K562 (cell line): ENCODE measurements around the gene RNF145. TPM values are rescaled to one million over a fixed set of nuclear protein-coding genes. Genes with fewer than 3 reads are reported as not detected.

Experiments used
- DLX4 ChIP-seq: fragments of 250-450 bp; sonication (Bioruptor Pico); IDR thresholded peaks from 2 replicates; pipeline ENCODE4 v1.6.1; 2021; ENCODE audit warnings: mild to moderate bottlenecking
- GATAD2A ChIP-seq: fragments of 450-650 bp; IDR thresholded peaks from 2 replicates; pipeline ENCODE4 v1.6.1; 2017
- MLLT1 ChIP-seq, 2 experiments: fragments of 450-650 bp; IDR thresholded peaks; 2 replicates each; pipeline ENCODE4 v1.6.1; 2016
- MYC ChIP-seq, 2 experiments: fragments of 250-450 bp in 1 of 2; sonication (Bioruptor Pico) in 1 of 2; IDR thresholded peaks; 2 replicates each; pipeline versions ENCODE4 v1.5.1 to v1.6.1; 2012 to 2021; ENCODE audit warnings: low read depth in 2 of 2, borderline replicate concordance in 1 of 2, improper control_type of control experiment in 1 of 2, low read length in 1 of 2, mild to moderate bottlenecking in 1 of 2, moderate library complexity in 1 of 2
- SP1 ChIP-seq: sonication (generic); formaldehyde crosslinking; IDR thresholded peaks from 2 replicates; pipeline ENCODE4 v1.8.1; 2022; ENCODE audit warnings: mild to moderate bottlenecking, missing genetic modification reagents
- TAF7 ChIP-seq: fragments of 450-650 bp; IDR thresholded peaks from 2 replicates; pipeline ENCODE4 v1.6.1; 2016; ENCODE audit warnings: missing genetic modification characterization, missing compliant biosample characterization
- TEAD4 ChIP-seq, 2 experiments: sonication (generic) in 1 of 2; formaldehyde crosslinking in 1 of 2; IDR thresholded peaks; 2 replicates each; pipeline versions ENCODE4 v1.6.1 to v1.8.0; 2012 to 2022; ENCODE audit warnings: borderline replicate concordance in 1 of 2, inconsistent platforms in 1 of 2, low read length in 1 of 2, mild to moderate bottlenecking in 1 of 2, missing genetic modification reagents in 1 of 2
- ZNF232 ChIP-seq: sonication (generic); formaldehyde crosslinking; IDR thresholded peaks from 2 replicates; pipeline ENCODE4 v1.8.0; 2022; ENCODE audit warnings: mild to moderate bottlenecking, missing genetic modification reagents
- ZNF639 ChIP-seq, 2 experiments: fragments of 200-800 bp in 1 of 2; sonication (Bioruptor generic) in 1 of 2; sonication (generic) in 1 of 2; formaldehyde crosslinking in 1 of 2; IDR thresholded peaks in 1 of 2; conservative IDR thresholded peaks in 1 of 2; 2 replicates each; pipeline versions ENCODE4 v1.5.0 to v1.6.1; 2016 to 2020; ENCODE audit warnings: missing compliant biosample characterization in 1 of 2, missing genetic modification characterization in 1 of 2, missing genetic modification reagents in 1 of 2
- polyA plus RNA-seq, 8 experiments: library from polyadenylated mRNA; depleted of rRNA in 4 of 8; stranded (reverse) in 5 of 8; unstranded in 3 of 8; fragments of >200 nt; fragmentation: Nextera tagmentation in 2 of 8; fragmentation: Illumina TruSeq in 1 of 8; extraction: Ambion mirVana in 2 of 8; extraction: Trizol in 1 of 8; gene quantifications; 2 replicates each; pipeline versions ENCODE4 v1.2.1 to v1.2.3, GENCODE V29; 2011 to 2014; ENCODE audit warnings: inconsistent platforms in 1 of 8, missing spikeins in 1 of 8
- total RNA-seq, 7 experiments: library from RNA; depleted of rRNA in 6 of 7; stranded (reverse); fragments of >200 nt in 6 of 7; fragmentation: Illumina TruSeq in 2 of 7; extraction: Trizol in 2 of 7; gene quantifications; 2 replicates each; pipeline versions ENCODE4 v1.2.1 to v1.2.3, GENCODE V29; 2011 to 2021; ENCODE audit warnings: low replicate concordance in 1 of 7
- TF ChIP-seq, protein P1 (sequence below): fragments of 450-650 bp; IDR thresholded peaks from 2 replicates; pipeline ENCODE4 v1.6.1; 2016; ENCODE audit warnings: mild to moderate bottlenecking, moderate library complexity

RNF145 gene
- total and polyA plus RNA-seq, 9 of the 15 experiments (the other 6 are each of a cell fraction or from before 2014, with no cell fraction given): 13.6 to 40.7 (median 25.4) TPM

DNA sequence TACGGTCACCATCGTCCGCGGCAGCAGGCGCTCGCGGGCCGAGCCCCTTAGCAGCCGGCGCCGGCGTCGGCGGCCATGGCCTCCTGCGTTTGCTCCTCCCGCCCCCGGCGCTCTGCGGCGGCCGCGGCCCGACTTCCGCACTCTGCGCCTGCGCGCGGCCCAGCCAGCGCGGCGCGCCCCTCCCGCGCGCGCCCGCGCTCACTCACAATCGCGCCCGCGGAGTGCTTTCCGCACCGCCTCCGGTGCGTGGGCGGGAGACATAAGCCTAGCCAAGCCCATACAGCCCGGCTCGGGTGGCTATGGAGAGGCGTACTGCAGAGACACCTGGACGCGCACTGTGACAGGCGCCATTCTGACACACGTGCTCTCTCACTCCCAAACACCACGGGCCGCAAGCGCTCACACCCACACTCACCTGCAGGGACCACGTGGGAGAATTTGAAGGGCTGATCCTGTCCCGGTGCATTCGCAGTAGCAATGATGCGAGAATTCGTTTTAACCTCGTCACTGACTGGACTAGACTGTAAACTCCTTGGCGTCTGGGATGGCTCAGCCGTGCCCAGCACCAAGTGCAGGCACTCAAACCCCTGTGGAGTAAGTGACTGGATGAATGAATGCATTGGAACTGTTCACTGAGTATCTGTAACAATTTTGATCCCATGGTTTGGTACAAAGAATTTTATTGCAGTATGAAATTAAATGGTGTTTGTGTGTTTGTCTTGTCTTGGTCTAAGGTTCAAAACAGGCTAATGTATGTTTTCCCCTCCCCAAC lies at the start of gene RNF145 (continued):
- TF ChIP-seq MYC (IDR thresholded peaks at IDR 0.05; ENCODE audit: low read depth, low read length) (peak; percentile 99), MYC (CRISPR knock-in tag; IDR thresholded peaks at IDR 0.05; ENCODE audit: borderline replicate concordance, low read depth) (peak; percentile 92), MLLT1 (IDR thresholded peaks at IDR 0.05) (peak in 1 of 2 experiments; percentile 54; a peak in 1 of 4 replicates), SP1 (peak; percentile 75), TEAD4 (IDR thresholded peaks at IDR 0.05; ENCODE audit: low read length) (peak; percentile 50), TEAD4 (CRISPR knock-in tag; IDR thresholded peaks at IDR 0.05; ENCODE audit: borderline replicate concordance) (no peak), GATAD2A (peak; percentile 39; the same call in 1 of the 2 replicates), ZNF232 (CRISPR knock-in tag) (0 out of 2 replicates have a peak, but pooled peaks have one; percentile 31), TAF7 (tag) (peak; percentile 25; the same call in 1 of the 2 replicates), ZNF639 (CRISPR knock-in tag; conservative IDR thresholded peaks at IDR 0.05 in 1 of 2, IDR thresholded peaks at IDR 0.05 in 1 of 2) (peak in 1 of 2 experiments; percentile 82; a peak in 1 of 4 replicates), DLX4 (CRISPR knock-in tag) (no peak)
- TF ChIP-seq, protein P1, sequence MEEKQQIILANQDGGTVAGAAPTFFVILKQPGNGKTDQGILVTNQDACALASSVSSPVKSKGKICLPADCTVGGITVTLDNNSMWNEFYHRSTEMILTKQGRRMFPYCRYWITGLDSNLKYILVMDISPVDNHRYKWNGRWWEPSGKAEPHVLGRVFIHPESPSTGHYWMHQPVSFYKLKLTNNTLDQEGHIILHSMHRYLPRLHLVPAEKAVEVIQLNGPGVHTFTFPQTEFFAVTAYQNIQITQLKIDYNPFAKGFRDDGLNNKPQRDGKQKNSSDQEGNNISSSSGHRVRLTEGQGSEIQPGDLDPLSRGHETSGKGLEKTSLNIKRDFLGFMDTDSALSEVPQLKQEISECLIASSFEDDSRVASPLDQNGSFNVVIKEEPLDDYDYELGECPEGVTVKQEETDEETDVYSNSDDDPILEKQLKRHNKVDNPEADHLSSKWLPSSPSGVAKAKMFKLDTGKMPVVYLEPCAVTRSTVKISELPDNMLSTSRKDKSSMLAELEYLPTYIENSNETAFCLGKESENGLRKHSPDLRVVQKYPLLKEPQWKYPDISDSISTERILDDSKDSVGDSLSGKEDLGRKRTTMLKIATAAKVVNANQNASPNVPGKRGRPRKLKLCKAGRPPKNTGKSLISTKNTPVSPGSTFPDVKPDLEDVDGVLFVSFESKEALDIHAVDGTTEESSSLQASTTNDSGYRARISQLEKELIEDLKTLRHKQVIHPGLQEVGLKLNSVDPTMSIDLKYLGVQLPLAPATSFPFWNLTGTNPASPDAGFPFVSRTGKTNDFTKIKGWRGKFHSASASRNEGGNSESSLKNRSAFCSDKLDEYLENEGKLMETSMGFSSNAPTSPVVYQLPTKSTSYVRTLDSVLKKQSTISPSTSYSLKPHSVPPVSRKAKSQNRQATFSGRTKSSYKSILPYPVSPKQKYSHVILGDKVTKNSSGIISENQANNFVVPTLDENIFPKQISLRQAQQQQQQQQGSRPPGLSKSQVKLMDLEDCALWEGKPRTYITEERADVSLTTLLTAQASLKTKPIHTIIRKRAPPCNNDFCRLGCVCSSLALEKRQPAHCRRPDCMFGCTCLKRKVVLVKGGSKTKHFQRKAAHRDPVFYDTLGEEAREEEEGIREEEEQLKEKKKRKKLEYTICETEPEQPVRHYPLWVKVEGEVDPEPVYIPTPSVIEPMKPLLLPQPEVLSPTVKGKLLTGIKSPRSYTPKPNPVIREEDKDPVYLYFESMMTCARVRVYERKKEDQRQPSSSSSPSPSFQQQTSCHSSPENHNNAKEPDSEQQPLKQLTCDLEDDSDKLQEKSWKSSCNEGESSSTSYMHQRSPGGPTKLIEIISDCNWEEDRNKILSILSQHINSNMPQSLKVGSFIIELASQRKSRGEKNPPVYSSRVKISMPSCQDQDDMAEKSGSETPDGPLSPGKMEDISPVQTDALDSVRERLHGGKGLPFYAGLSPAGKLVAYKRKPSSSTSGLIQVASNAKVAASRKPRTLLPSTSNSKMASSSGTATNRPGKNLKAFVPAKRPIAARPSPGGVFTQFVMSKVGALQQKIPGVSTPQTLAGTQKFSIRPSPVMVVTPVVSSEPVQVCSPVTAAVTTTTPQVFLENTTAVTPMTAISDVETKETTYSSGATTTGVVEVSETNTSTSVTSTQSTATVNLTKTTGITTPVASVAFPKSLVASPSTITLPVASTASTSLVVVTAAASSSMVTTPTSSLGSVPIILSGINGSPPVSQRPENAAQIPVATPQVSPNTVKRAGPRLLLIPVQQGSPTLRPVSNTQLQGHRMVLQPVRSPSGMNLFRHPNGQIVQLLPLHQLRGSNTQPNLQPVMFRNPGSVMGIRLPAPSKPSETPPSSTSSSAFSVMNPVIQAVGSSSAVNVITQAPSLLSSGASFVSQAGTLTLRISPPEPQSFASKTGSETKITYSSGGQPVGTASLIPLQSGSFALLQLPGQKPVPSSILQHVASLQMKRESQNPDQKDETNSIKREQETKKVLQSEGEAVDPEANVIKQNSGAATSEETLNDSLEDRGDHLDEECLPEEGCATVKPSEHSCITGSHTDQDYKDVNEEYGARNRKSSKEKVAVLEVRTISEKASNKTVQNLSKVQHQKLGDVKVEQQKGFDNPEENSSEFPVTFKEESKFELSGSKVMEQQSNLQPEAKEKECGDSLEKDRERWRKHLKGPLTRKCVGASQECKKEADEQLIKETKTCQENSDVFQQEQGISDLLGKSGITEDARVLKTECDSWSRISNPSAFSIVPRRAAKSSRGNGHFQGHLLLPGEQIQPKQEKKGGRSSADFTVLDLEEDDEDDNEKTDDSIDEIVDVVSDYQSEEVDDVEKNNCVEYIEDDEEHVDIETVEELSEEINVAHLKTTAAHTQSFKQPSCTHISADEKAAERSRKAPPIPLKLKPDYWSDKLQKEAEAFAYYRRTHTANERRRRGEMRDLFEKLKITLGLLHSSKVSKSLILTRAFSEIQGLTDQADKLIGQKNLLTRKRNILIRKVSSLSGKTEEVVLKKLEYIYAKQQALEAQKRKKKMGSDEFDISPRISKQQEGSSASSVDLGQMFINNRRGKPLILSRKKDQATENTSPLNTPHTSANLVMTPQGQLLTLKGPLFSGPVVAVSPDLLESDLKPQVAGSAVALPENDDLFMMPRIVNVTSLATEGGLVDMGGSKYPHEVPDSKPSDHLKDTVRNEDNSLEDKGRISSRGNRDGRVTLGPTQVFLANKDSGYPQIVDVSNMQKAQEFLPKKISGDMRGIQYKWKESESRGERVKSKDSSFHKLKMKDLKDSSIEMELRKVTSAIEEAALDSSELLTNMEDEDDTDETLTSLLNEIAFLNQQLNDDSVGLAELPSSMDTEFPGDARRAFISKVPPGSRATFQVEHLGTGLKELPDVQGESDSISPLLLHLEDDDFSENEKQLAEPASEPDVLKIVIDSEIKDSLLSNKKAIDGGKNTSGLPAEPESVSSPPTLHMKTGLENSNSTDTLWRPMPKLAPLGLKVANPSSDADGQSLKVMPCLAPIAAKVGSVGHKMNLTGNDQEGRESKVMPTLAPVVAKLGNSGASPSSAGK: peak; percentile 94
